GM18858 (cell line): ENCODE measurements around the gene CNTROB.

Source experiments
- ATAC-seq: cut with Tn5 transposase; IDR thresholded peaks from one replicate; pipeline ENCODE4 v1.9.1; 2021; ENCODE audit not compliant: unreplicated experiment

CNTROB gene

GRCh38 chr17:7909089-7909488 is 22.9 kb upstream of the CNTROB start:
- no peak for ATAC-seq

GRCh38 chr17:7910281-7910680 is 21.7 kb upstream of the CNTROB start:
- no peak for ATAC-seq

GRCh38 chr17:7910711-7911110 is 21.3 kb upstream of the CNTROB start:
- no peak for ATAC-seq

DNA sequence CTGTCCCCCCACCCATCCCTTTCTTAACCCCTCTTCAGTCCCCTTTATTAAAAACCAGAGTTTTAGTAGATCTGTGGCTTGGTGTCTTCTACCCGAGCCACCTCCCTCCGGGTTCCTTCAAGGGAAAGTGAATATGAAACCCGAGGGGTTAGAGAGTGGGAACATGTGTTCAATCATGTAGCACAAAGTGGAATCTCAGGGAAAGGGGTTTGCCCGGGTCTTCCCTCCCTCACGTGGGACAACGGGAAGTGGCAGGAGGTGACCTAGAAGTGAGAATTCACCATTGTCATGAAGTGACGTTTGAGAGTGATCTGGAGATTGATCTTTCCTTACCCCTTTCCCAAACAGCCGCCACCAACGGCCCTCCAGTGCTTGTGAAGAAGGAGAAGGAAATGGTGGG is 20.9 kb upstream of the CNTROB start:
- no peak for ATAC-seq

DNA sequence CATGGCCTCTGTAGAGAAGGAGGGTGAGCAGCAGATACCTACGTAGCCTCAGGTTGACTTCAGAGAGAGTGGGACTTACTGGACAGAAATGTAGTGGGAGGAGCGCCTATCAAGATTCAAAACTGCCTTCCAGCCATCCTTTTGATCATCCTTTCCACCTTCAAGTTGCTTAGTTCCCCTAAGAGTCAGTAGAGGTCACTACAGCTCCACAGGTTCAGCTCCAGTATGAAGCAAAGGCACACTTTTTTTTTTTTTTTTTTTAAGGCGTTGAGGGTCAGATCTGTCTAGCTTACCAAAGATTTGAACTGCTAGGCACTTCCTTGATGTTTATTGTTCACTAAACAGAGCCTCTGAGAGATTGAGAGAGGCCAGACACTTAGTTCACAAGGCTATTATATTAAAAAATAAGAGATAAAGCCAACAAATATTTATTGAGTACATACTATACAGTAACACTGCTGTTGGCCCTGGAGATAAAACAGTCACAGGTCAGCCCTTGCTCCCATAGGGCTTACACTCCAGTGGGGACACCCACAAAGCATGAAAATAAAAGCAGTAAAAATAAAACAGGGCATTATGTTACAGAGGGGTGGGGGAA is 19.0 kb upstream of the CNTROB start:
- no peak for ATAC-seq

GRCh38 chr17:7915179-7915610 is 16.8 kb upstream of the CNTROB start:
- ATAC-seq: no peak

- ATAC-seq: no peak
Observed at GRCh38 chr17:7915611-7916384, 16.2 kb upstream of the CNTROB start, which contains the start of gene RNF227. Gene RNF227 (minus strand): TSS chr17:7916289. CDS start chr17:7916195, 94 bp downstream.

DNA sequence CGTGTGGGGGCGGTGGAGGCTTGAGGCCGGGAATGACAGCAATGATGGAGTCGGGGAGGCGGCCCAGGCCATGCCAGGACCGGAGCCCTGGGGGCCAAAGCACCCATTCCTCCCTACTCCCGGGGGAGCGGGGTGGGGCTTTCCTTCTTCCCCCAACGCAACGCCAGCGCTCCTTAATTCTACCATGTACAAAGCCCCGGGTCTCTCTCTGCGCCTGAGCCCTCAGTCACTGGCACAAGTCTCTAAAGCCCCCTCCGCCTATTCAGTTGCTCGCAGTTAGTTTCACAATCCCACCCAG is 15.7 kb upstream of the CNTROB start:
- ATAC-seq: no peak

GRCh38 chr17:7916808-7917207 is 15.2 kb upstream of the CNTROB start:
- no peak for ATAC-seq

GRCh38 chr17:7922269-7922844 is 9.6 kb upstream of the CNTROB start:
- ATAC-seq: no peak

GRCh38 chr17:7922845-7923628 is 9.0 kb upstream of the CNTROB start:
- no peak for ATAC-seq

GRCh38 chr17:7927596-7927995 is 4.4 kb upstream of the CNTROB start:
- no peak for ATAC-seq

DNA sequence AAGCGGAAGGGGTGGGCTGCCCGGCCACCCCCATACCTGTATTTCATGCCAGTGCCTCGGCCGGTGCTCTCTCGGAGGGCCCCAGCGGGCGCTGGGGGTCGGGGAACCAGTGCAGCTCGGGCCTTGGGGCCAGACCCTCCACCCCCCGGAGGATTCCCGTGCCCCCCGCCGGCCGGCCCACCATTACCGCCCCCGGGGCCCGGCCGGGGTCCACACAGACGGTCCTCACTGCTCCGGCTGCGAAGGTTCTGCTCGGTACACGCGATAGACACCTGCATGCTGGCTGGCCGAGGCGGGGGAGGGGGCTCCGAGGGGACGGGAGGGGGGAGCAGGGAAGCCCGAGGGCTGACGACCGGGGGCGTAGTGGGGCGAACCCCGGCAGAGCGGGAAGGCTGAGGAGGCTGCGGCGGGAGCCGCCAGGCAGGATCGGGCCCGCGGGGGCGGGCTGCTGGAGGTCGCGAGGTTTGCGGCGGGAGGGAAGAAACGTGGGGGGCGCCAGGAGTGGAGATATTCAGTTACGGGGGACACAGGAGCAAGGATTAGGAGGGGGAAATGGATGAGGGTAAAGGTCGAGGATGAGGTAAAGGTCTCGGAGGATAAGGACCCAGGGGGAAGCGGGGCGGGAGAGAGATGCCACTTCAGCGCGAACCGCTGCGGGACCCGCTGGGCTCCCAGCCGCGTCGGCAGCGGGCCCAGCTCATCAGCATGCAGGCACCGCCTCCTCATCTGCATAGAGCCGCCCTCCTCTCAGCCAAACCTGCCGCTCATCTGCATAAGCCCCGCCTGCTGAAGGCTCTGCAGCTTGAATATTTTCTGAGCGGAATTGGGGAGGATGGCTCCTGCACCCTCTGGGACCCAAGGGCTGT is 2.6 kb upstream of the CNTROB start, which contains the start of gene KCNAB3:
Gene KCNAB3 (minus strand): TSS at position 699 of the 866 bp plus-strand sequence. CDS start 421 bp downstream, at position 278.
- no peak for ATAC-seq

- no peak for ATAC-seq
Observed at GRCh38 chr17:7930841-7931631, 970 bp upstream of the CNTROB start.

DNA sequence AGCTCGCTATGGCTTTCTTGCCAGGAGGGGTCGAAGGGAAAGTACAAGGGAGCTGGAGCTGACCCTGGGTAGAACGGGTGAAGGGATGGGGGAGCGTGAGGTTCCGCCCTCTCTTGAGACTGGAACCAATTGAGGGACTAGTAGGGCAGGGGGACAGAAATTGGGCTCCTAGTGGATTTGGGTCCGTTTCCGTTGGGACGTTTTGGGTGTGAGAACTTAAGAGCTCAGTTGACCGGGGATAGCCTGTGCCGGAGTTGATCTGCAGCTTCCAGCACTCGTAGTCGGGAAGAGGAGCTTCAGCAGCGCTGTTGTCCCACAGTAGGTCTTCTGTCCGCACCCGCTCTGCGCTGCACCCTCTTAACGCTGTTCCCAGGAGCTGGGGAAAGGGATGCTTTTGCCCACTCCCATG is 481 bp downstream of the CNTROB start:
- no peak for ATAC-seq

- no peak for ATAC-seq
Observed at GRCh38 chr17:7932949-7933348, 943 bp downstream of the CNTROB start.

- no peak for ATAC-seq
Observed at GRCh38 chr17:7935859-7936258, 3.9 kb downstream of the CNTROB start.

GRCh38 chr17:7940034-7940433 is 8.0 kb downstream of the CNTROB start:
- no peak for ATAC-seq

DNA sequence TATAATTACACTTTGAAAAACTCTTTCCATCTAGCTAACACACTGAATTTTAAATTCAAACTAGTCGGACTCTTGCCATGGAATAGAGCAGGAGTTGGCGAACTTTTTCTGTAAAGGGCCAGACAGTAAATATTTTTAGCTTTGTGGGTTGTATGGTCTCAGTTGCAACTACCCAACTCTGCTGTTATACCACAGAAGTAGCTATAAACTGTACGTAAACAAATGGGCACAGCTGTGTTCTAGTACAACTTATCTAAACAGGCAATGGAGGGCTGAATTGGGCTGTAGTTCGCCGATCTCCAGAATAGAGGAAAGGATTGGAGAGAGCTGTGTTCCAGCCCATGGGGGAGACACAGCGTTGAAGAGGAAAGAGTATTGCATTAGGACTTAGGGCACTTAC is 8.7 kb downstream of the CNTROB start:
- ATAC-seq: no peak

- ATAC-seq: no peak
Observed at GRCh38 chr17:7943291-7943690, 11.3 kb downstream of the CNTROB start.
